Measurements from ENCODE around the gene PCSK5.

PCSK5 gene

DNA sequence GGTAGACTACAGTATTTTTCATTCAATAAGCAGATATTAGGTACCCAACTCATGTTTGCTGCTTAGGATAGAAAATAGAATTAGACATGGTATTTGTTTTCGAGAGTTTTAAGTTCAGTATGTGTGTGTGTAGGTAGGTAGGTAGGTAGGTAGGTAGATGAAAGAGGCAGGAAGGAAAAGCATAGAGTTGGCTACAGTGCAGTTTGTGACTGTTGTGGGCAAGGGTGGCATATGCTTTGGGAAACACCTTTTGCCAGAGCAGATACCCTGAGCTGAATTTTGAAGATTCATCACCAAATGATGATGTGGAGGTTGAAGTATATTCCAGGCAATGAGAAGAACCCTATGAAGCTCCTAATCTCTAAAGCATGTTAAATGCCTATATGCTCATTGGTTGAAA lies 20.0 kb upstream of the PCSK5 start:
- no peaks in the 10 kb centered on the region for H3K36me3 ChIP-seq (replicated peaks; ENCODE audit: insufficient read depth, low read length)
- TF ChIP-seq, protein P1, sequence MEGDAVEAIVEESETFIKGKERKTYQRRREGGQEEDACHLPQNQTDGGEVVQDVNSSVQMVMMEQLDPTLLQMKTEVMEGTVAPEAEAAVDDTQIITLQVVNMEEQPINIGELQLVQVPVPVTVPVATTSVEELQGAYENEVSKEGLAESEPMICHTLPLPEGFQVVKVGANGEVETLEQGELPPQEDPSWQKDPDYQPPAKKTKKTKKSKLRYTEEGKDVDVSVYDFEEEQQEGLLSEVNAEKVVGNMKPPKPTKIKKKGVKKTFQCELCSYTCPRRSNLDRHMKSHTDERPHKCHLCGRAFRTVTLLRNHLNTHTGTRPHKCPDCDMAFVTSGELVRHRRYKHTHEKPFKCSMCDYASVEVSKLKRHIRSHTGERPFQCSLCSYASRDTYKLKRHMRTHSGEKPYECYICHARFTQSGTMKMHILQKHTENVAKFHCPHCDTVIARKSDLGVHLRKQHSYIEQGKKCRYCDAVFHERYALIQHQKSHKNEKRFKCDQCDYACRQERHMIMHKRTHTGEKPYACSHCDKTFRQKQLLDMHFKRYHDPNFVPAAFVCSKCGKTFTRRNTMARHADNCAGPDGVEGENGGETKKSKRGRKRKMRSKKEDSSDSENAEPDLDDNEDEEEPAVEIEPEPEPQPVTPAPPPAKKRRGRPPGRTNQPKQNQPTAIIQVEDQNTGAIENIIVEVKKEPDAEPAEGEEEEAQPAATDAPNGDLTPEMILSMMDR (IDR thresholded peaks at IDR 0.05; ENCODE audit: low read length): no peak
- TF ChIP-seq EZH2phosphoT487 (IDR thresholded peaks at IDR 0.05; ENCODE audit: low read length) (no peak), EZH2 (optimal IDR thresholded peaks at IDR 0.05; ENCODE audit: low read depth, low read length) (no peak)
- DNase-seq: no peak
- H3K9me2 ChIP-seq (replicated peaks; ENCODE audit: insufficient read depth, low read length): no peaks in the 10 kb centered on the region
- H3K9ac ChIP-seq (ENCODE audit: low read length): no peak overlapping the region
- no peaks in the 10 kb centered on the region for H4K20me1 ChIP-seq (ENCODE audit: insufficient read depth, low read length)
- no peaks in the 10 kb centered on the region for H3K27me3 ChIP-seq (replicated peaks; ENCODE audit: insufficient read depth, low read length)
- H3K27ac ChIP-seq (ENCODE audit: low read length): no peak overlapping the region
- H3F3A ChIP-seq (ENCODE audit: insufficient read depth, low read length): no peaks in the 10 kb centered on the region
- no peaks in the 10 kb centered on the region for H3K4me1 ChIP-seq (ENCODE audit: low read length)
- H2AFZ ChIP-seq (ENCODE audit: low read length): no peak overlapping the region
- no peaks in the 10 kb centered on the region for H3K79me2 ChIP-seq (ENCODE audit: low read length)
- H3K4me2 ChIP-seq (ENCODE audit: low read depth, low read length): no peak overlapping the region
- no peaks in the 10 kb centered on the region for H3K9me3 ChIP-seq (replicated peaks; ENCODE audit: insufficient read depth, low read length)
- H3K4me3 ChIP-seq (ENCODE audit: low read length): no peak overlapping the region

GRCh38 chr9:75871624-75872023 lies 18.8 kb upstream of the PCSK5 start:
- DNase-seq: no peak
- Histone ChIP-seq H3K27me3 (replicated peaks; ENCODE audit: insufficient read depth, low read length) (no peaks in the 10 kb centered on the region), H3K9me3 (replicated peaks; ENCODE audit: insufficient read depth, low read length) (no peaks in the 10 kb centered on the region), H3K4me1 (ENCODE audit: low read length) (no peaks in the 10 kb centered on the region), H3K36me3 (replicated peaks; ENCODE audit: insufficient read depth, low read length) (no peaks in the 10 kb centered on the region), H2AFZ (ENCODE audit: low read length) (no peak overlapping the region), H3K9me2 (replicated peaks; ENCODE audit: insufficient read depth, low read length) (no peaks in the 10 kb centered on the region), H3F3A (ENCODE audit: insufficient read depth, low read length) (no peaks in the 10 kb centered on the region), H3K4me2 (ENCODE audit: low read depth, low read length) (no peak overlapping the region), H3K79me2 (ENCODE audit: low read length) (no peaks in the 10 kb centered on the region), H4K20me1 (ENCODE audit: insufficient read depth, low read length) (no peaks in the 10 kb centered on the region), H3K4me3 (ENCODE audit: low read length) (no peak overlapping the region), H3K27ac (ENCODE audit: low read length) (no peak overlapping the region), H3K9ac (ENCODE audit: low read length) (no peak overlapping the region)
- TF ChIP-seq EZH2phosphoT487 (IDR thresholded peaks at IDR 0.05; ENCODE audit: low read length) (no peak), EZH2 (optimal IDR thresholded peaks at IDR 0.05; ENCODE audit: low read depth, low read length) (no peak)
- TF ChIP-seq, protein P1 (IDR thresholded peaks at IDR 0.05; ENCODE audit: low read length): no peak

- no peak overlapping the region for H3K9ac ChIP-seq (ENCODE audit: low read length)
- H3F3A ChIP-seq (ENCODE audit: insufficient read depth, low read length): no peaks in the 10 kb centered on the region
- no peaks in the 10 kb centered on the region for H3K9me3 ChIP-seq (replicated peaks; ENCODE audit: insufficient read depth, low read length)
- H4K20me1 ChIP-seq (ENCODE audit: insufficient read depth, low read length): no peaks in the 10 kb centered on the region
- no peaks in the 10 kb centered on the region for H3K79me2 ChIP-seq (ENCODE audit: low read length)
- H3K4me3 ChIP-seq (ENCODE audit: low read length): no peak overlapping the region
- no peak for DNase-seq
- no peaks in the 10 kb centered on the region for H3K9me2 ChIP-seq (replicated peaks; ENCODE audit: insufficient read depth, low read length)
- H3K4me1 ChIP-seq (ENCODE audit: low read length): no peaks in the 10 kb centered on the region
- TF ChIP-seq, protein P1 (IDR thresholded peaks at IDR 0.05; ENCODE audit: low read length): no peak
- TF ChIP-seq EZH2 (optimal IDR thresholded peaks at IDR 0.05; ENCODE audit: low read depth, low read length): no peak
- TF ChIP-seq EZH2phosphoT487 (IDR thresholded peaks at IDR 0.05; ENCODE audit: low read length): no peak
- no peaks in the 10 kb centered on the region for H3K27me3 ChIP-seq (replicated peaks; ENCODE audit: insufficient read depth, low read length)
- no peak overlapping the region for H3K4me2 ChIP-seq (ENCODE audit: low read depth, low read length)
- no peak overlapping the region for H3K27ac ChIP-seq (ENCODE audit: low read length)
- no peak overlapping the region for H2AFZ ChIP-seq (ENCODE audit: low read length)
- no peaks in the 10 kb centered on the region for H3K36me3 ChIP-seq (replicated peaks; ENCODE audit: insufficient read depth, low read length)
These were observed 16.8 kb upstream of the PCSK5 start for GRCh38 chr9:75873712-75874111.
